ENCODE results near the gene FSTL3. TPM values are rescaled to one million over a fixed set of nuclear protein-coding genes. Genes with fewer than 3 reads are reported as not detected.

The FSTL3 gene
- total and polyA plus RNA-seq, 8 donors = 7.6 to 145 (median 11.5) TPM

- DNase-seq (no peak), ATAC-seq (no peak)
- Histone ChIP-seq H3K4me3 (no peak overlapping the region), H3K27ac (no peak overlapping the region), H3K9me3 (no peaks in the 10 kb centered on the region), H3K4me1 (peaks cover 21 to 50% of the 10 kb centered on the region in 2 donors), H3K27me3 (no peaks in the 10 kb centered on the region), H3K36me3 (peaks cover 0 to 46% of the 10 kb centered on the region in 2 donors)
- intact Hi-C loops (cut with DNase I) = no loop called here
- TF ChIP-seq CTCF (IDR thresholded peaks at IDR 0.05) = no peak
Observed at GRCh38 chr19:658059-658839, 17.9 kb upstream of the FSTL3 start.

GRCh38 chr19:658916-659839 lies 17.0 kb upstream of the FSTL3 start:
- H3K4me1 ChIP-seq = peaks cover 28 to 59% of the 10 kb centered on the region in 2 donors

GRCh38 chr19:660793-661426 lies 15.3 kb upstream of the FSTL3 start:
- ATAC-seq (no peak), DNase-seq (no peak)
- intact Hi-C loops (cut with DNase I) = loop anchor here in 1 of 2 donors (10.0 kb wide), 1 partner anchor 74 kb away; no protein-coding TSS in a partner anchor
- Histone ChIP-seq H3K27ac (peak overlapping the region; percentile 83 to 92), H3K27me3 (no peaks in the 10 kb centered on the region), H3K4me3 (peak overlapping the region; percentile 97 to 99), H3K36me3 (peaks cover 0 to 25% of the 10 kb centered on the region in 2 donors), H3K4me1 (peaks cover 34 to 70% of the 10 kb centered on the region in 2 donors), H3K9me3 (no peaks in the 10 kb centered on the region)
- TF ChIP-seq CTCF (IDR thresholded peaks at IDR 0.05) = no peak

More at GRCh38 chr19:658916-659839, 17.0 kb upstream of the FSTL3 start:
- intact Hi-C loops (cut with DNase I) = no loop called here
- peak overlapping the region in 1 of 2 donors; percentile 48 for H3K27ac ChIP-seq
- no peaks in the 10 kb centered on the region for H3K27me3 ChIP-seq
- H3K4me3 ChIP-seq = no peak overlapping the region
- no peak for TF ChIP-seq CTCF (IDR thresholded peaks at IDR 0.05)
- H3K9me3 ChIP-seq = no peaks in the 10 kb centered on the region
- no peak for DNase-seq
- peaks cover 0 to 37% of the 10 kb centered on the region in 2 donors for H3K36me3 ChIP-seq
- no peak for ATAC-seq

- Histone ChIP-seq H3K36me3 (peaks cover 0 to 24% of the 10 kb centered on the region in 2 donors), H3K4me3 (peak overlapping the region; percentile 97 to 99), H3K4me1 (peaks cover 34 to 70% of the 10 kb centered on the region in 2 donors), H3K27ac (peak overlapping the region; percentile 83 to 92), H3K9me3 (no peaks in the 10 kb centered on the region), H3K27me3 (no peaks in the 10 kb centered on the region)
- DNase-seq = no peak
- intact Hi-C loops (cut with DNase I) = loop anchor here in 1 of 2 donors (10.0 kb wide), 1 partner anchor 73 kb away; no protein-coding TSS in a partner anchor
- ATAC-seq = peak; percentile 12
- no peak for TF ChIP-seq CTCF (IDR thresholded peaks at IDR 0.05)
Observed at GRCh38 chr19:661427-662196, 14.6 kb upstream of the FSTL3 start.
